Uterus (tissue), 4 donors: ENCODE measurements around the gene YBX2. TPM values are rescaled to one million over a fixed set of nuclear protein-coding genes. Genes with fewer than 3 reads are reported as not detected.
"Not testable (repeated sequence)": the region's sequence is repeated elsewhere in the genome, so short reads cannot be mapped to it uniquely, and the experiment has no call there.

Experiments
- DNase-seq, 2 donors: peaks; one replicate each; pipeline ENCODE4 v3.0.0-alpha.2; 2019 to 2020
- H3K27ac ChIP-seq, 2 donors: fragments of 200-600 bp; sonication (generic); 1 replicate in 1 of 2; 2 replicates in 1 of 2; pipeline ENCODE4 v1.5.1; 2016 to 2018
- H3K27me3 ChIP-seq, 2 donors: fragments of 200-600 bp; sonication (generic); one replicate each; pipeline ENCODE4 v1.5.1; 2018 to 2019; ENCODE audit warnings: control low read depth in 1 of 2
- H3K36me3 ChIP-seq, 2 donors: fragments of 200-600 bp; sonication (generic); one replicate each; pipeline ENCODE4 v1.5.1; 2019; ENCODE audit warnings: control low read depth in 1 of 2
- H3K4me1 ChIP-seq, 2 donors: fragments of 200-600 bp; sonication (generic); one replicate each; pipeline ENCODE4 v1.5.1; 2018 to 2019; ENCODE audit warnings: control low read depth in 1 of 2
- H3K4me3 ChIP-seq, 2 donors: fragments of 200-600 bp; sonication (generic); 1 replicate in 1 of 2; 2 replicates in 1 of 2; pipeline ENCODE4 v1.5.1; 2018 to 2019; ENCODE audit warnings: mild to moderate bottlenecking in 1 of 2
- H3K9me3 ChIP-seq, 2 donors: fragments of 200-600 bp; sonication (generic); one replicate each; pipeline ENCODE4 v1.5.1; 2019; ENCODE audit warnings: control low read depth in 1 of 2
- POLR2A ChIP-seq, 2 donors: fragments of 450-650 bp; IDR thresholded peaks; one replicate each; pipeline ENCODE4 v1.6.1; 2016; ENCODE audit warnings: antibody characterized with exemption in 2 of 2, mild to moderate bottlenecking in 1 of 2, moderate library complexity in 1 of 2
- intact Hi-C: fragments of 100-400 bp; cut with DNase I; formaldehyde crosslinking; loops from one replicate; pipeline ENCODE4 v1.15.1; 2023; ENCODE audit warnings: low total_unique reads
- total RNA-seq, 4 donors: library from RNA; depleted of rRNA in 3 of 4; stranded (reverse); fragments of >200 nt in 3 of 4; gene quantifications; one replicate each; pipeline versions ENCODE4 v1.1.0 to v1.2.4, GENCODE V29; 2014 to 2023
- TF ChIP-seq, protein P1 (sequence below), 4 experiments: fragments of 200-600 bp in 2 of 4; fragments of 450-650 bp in 2 of 4; sonication (generic) in 2 of 4; IDR thresholded peaks; one replicate each; pipeline ENCODE4 v1.5.1; 2016 to 2019; ENCODE audit warnings: antibody characterized with exemption in 4 of 4, mild to moderate bottlenecking in 2 of 4, moderate library complexity in 1 of 4
- donor health status: DM: yes; HTN: yes; CAD: no.

YBX2 gene
- total RNA-seq = 1 to 10 TPM in 2 of 4 donors, not detected in 2; 2.4 to 4.4 TPM

DNA sequence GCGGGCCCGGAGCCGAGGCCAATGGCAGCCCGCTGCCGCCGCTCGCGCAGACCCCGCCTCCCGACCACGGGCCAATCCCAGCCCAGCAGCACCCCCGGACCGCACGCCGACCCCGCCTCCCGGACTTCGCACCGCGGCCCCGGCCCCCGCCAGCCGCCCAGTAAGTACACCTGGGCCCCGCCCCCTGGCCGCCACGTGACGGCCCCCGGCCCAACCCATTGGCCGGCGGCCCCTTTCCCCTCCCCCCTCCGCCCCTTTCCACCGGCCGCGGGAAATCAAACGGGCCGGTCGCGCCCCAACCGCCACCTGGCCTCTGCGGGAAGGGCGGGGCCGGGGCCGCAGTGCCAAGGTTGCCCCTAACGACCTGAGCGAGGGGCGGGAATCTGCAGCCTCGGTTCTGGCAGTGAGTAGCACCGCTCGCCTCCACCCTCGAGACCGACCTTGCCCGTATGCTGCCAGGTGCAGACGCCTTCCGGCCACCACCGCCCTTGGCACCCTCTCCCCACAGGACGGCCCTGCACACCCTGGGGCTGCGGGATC lies at the start of gene YBX2:
Gene YBX2 (minus strand): TSS at position 26 of the 540 bp plus-strand sequence. CDS start 139 bp downstream, outside the sequence.
- Histone ChIP-seq H3K4me1 (peaks cover 0 to 27% of the 10 kb centered on the region in 2 donors), H3K27ac (peak within 1 kb of the TSS in 1 of 2 donors; percentile 67), H3K9me3 (no peaks in the 10 kb centered on the region), H3K27me3 (peaks cover 0 to 6% of the 10 kb centered on the region in 2 donors), H3K4me3 (peak within 1 kb of the TSS in 1 of 2 donors; percentile 19), H3K36me3 (no peaks in the 10 kb centered on the region)
- DNase-seq = peak in 1 of 2 donors; percentile 61
- intact Hi-C loops = loop anchor here (10.0 kb wide), 1 partner anchor 240 kb away; no protein-coding TSS in a partner anchor
- no peak for TF ChIP-seq POLR2A (IDR thresholded peaks at IDR 0.05)
- TF ChIP-seq, protein P1, sequence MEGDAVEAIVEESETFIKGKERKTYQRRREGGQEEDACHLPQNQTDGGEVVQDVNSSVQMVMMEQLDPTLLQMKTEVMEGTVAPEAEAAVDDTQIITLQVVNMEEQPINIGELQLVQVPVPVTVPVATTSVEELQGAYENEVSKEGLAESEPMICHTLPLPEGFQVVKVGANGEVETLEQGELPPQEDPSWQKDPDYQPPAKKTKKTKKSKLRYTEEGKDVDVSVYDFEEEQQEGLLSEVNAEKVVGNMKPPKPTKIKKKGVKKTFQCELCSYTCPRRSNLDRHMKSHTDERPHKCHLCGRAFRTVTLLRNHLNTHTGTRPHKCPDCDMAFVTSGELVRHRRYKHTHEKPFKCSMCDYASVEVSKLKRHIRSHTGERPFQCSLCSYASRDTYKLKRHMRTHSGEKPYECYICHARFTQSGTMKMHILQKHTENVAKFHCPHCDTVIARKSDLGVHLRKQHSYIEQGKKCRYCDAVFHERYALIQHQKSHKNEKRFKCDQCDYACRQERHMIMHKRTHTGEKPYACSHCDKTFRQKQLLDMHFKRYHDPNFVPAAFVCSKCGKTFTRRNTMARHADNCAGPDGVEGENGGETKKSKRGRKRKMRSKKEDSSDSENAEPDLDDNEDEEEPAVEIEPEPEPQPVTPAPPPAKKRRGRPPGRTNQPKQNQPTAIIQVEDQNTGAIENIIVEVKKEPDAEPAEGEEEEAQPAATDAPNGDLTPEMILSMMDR (IDR thresholded peaks at IDR 0.05) = no peak

DNA sequence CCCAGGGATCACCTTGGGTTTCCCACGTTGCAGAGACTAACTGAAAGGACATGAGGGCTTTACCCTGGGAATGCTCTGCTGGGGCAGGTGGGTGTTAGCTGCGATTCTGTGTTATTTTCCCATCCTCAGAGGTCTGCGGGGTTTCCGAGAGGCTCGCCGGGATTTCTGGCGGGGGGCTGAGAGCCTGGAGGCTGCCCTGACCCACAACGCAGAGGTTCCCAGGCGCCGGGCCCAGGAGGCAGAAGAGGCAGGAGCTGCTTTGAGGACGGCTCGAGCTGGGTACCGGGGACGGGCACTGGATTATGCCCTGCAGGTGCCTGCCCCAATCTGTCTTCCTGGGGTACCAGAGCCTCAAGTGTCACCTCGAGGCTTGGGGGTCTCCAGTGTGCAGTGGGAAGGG lies 48.8 kb upstream of the YBX2 start:
- no peak for DNase-seq
- no peaks in the 10 kb centered on the region for H3K36me3 ChIP-seq
- H3K9me3 ChIP-seq = no peaks in the 10 kb centered on the region
- intact Hi-C loops = no loop called here
- H3K4me3 ChIP-seq = no peak overlapping the region
- TF ChIP-seq, protein P1 (IDR thresholded peaks at IDR 0.05) = no peak
- TF ChIP-seq POLR2A (IDR thresholded peaks at IDR 0.05) = no peak
- H3K4me1 ChIP-seq = no peaks in the 10 kb centered on the region
- no peaks in the 10 kb centered on the region for H3K27me3 ChIP-seq
- H3K27ac ChIP-seq = no peak overlapping the region

DNA sequence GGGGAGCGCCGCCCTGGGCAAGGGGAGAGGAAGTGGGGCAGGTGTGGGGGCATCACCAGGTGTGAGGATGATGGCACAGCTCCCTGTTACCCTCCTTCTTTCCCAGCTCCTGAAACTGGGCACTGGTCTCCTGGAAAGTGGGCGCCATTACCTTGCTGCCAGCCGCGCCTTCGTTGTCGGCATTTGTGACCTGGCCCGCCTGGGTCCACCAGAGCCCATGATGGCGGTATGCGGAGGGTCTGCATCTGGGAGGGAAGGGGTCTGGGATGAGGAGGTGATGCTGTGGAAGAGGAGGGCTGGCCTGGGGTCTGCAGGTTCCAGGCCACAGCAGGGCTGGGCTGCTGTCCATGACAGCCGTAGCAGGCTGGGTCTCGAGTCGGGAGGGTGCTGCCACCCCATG lies 47.4 kb upstream of the YBX2 start:
- TF ChIP-seq POLR2A (IDR thresholded peaks at IDR 0.05) = no peak
- TF ChIP-seq, protein P1 (IDR thresholded peaks at IDR 0.05) = no peak
- Histone ChIP-seq H3K9me3 (no peaks in the 10 kb centered on the region), H3K36me3 (no peaks in the 10 kb centered on the region), H3K27ac (no peak overlapping the region), H3K4me3 (no peak overlapping the region), H3K4me1 (no peaks in the 10 kb centered on the region), H3K27me3 (no peaks in the 10 kb centered on the region)
- intact Hi-C loops = no loop called here
- DNase-seq = no peak

DNA sequence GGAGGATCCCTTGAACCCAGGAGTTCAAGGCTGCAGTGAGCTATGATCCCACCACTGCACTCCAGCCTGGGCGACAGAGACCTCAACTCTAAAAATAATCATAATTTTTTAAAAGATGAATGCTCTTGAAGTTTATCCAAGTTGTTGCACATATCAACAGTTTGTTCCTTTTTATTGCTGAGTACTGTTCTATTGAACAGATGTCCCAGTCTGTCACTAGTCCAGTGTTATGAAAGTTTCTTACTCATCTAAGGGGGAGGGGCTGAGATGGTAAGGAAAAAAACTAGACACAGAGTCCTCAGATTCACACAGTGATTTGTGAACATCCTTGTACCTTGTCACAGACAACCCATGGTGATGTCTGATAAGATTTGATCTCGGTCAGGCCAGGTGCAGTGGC lies 45.7 kb upstream of the YBX2 start:
- H3K27me3 ChIP-seq = no peaks in the 10 kb centered on the region
- H3K4me1 ChIP-seq = no peaks in the 10 kb centered on the region
- intact Hi-C loops = no loop called here

DNA sequence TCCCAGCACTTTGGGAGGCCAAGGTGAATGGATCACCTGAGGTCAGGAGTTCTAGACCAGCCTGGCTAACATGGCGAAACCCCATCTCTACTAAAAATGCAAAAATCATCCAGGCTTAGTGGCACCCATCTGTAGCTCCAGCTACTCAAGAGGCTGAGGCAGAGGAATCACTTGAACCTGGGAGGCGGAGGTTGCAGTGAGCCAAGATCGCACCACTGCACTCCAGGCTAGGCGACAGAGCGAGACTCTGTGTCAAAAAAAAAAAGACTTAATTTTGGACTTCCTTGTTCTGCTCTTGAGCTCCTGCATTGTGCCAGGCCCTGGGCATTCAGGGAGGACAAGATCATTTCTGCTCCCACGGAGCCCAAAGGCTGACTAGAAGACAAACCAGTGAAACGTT lies 43.2 kb upstream of the YBX2 start:
- DNase-seq, H3K27me3 ChIP-seq, H3K9me3 ChIP-seq, H3K4me3 ChIP-seq, H3K36me3 ChIP-seq, H3K4me1 ChIP-seq, H3K27ac ChIP-seq, intact Hi-C loops: not testable (repeated sequence)

More for the DNA sequence above, 45.7 kb upstream of the YBX2 start:
- TF ChIP-seq, protein P1 (IDR thresholded peaks at IDR 0.05) = no peak
- TF ChIP-seq POLR2A (IDR thresholded peaks at IDR 0.05) = no peak
- Histone ChIP-seq H3K9me3 (no peaks in the 10 kb centered on the region), H3K36me3 (no peaks in the 10 kb centered on the region), H3K4me3 (no peak overlapping the region), H3K27ac (no peak overlapping the region)
- DNase-seq = no peak
